M059J (cell line): ENCODE data around the gene GPR148. TPM values are rescaled to one million over a fixed set of nuclear protein-coding genes. Genes with fewer than 3 reads are reported as not detected.

Experiments used
- DNase-seq: peaks from one replicate; pipeline ENCODE4 v3.0.0-alpha.2; 2012; ENCODE audit warnings: low read depth
- total RNA-seq: library from RNA; depleted of rRNA; stranded (reverse); fragments of >200 nt; shearing (Covaris generic); gene quantifications from 2 replicates; pipeline ENCODE4 v1.2.3, GENCODE V29; 2014

GPR148 gene
- total RNA-seq, 1 experiment from 2014 or later, result not detected

DNA sequence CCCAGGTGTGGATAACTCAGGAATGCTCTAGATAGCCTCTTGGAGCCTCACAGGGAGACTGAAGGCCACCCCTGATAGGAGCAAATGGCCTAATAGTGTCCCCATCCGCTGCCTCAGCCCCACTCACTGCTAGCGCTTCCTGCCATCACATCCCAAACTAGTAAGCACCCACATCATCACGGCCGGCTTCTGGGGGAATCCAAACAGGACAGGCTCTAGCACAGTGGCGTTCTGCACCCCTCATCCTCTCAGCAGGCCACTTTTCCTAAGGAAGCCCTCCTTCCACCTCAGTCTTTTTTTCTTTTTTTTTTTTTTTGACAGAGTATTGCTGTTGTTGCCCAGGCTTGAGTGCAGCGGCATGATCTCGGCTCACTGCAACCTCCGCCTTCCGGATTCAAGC is 20.2 kb downstream of the GPR148 start:
- no peak for DNase-seq

DNA sequence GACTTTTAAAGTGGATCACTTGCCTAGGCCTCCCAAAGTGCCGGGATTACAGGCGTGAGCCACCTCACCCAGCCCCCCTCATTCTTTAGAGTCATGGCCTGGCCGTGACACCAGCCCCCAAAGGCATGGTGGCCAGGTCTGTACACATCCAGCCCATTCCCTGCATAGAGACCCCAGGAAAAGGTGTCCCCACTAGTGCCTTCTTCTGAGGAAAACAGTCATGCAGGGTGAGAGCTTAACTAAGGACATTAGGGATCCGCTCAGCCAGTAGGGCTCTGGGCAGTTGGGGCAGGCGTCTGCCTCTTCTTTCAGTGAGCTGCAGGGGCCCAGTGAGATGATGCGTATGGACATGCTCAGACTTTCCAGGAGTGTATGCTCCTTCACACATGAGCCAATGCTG is 20.8 kb downstream of the GPR148 start:
- no peak for DNase-seq

DNA sequence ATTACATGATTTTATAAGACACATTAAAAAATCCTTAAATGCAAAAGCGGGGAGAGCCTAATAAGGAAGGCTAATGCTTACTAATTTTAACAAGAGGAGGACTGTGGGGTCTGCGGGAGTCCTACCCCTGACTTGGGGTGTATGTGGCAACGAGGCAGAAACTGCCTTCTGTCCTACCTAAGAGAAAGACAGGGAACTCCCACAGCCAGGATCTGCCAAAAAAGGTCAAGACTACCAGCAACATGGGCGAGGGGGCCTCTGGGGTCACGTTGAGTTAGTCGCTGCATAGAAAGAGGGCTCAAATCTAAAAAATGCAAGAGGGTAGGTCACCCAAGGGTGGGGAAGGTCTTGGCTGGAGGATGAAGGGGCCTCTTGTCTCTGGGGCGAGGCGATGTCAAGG is 25.9 kb downstream of the GPR148 start:
- DNase-seq, result no peak

DNA sequence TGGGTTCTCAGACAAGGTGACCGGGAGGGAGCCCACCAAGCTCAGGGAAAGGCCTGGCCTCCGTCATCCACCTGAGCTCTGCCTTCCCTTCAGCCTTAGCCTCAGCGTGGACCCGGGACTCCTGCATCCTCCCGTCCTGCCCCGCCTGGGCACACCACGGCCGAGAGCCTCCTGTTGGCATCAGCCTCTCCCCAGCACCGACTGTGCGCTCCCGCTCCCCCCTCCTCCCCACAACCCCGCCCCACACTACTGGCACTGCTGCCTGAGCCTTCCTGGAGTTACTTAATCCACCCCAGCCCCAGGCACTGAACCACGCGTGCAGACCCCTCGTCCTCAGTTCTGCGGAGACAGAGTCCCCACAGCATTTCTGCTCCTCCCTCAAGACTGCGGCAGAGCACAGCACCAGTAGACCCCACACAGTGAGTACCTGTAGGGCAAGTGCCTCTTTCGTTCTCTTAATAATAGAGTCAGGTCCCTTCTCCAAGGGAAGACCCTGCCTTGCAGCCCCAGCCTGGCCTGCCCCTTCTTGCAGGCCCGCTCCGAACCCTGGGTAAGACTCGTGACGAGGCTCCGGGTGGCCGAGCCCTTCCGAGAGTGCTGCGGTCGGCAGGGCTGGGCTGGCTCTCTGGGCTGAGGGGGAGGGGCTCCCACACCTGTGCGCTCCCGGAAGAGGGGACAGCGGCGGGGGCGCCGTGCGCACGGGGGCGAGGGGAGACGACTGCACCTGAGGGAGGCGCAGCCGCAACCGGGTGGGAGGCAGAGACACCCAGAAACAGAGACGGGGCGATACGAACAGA is 26.6 kb downstream of the GPR148 start, which contains the start of gene AMER3:
TSS of gene AMER3 (plus strand) at position 285 of the 797 bp plus-strand sequence. CDS start 6,533 bp downstream, outside the sequence.
- DNase-seq, result no peak

DNA sequence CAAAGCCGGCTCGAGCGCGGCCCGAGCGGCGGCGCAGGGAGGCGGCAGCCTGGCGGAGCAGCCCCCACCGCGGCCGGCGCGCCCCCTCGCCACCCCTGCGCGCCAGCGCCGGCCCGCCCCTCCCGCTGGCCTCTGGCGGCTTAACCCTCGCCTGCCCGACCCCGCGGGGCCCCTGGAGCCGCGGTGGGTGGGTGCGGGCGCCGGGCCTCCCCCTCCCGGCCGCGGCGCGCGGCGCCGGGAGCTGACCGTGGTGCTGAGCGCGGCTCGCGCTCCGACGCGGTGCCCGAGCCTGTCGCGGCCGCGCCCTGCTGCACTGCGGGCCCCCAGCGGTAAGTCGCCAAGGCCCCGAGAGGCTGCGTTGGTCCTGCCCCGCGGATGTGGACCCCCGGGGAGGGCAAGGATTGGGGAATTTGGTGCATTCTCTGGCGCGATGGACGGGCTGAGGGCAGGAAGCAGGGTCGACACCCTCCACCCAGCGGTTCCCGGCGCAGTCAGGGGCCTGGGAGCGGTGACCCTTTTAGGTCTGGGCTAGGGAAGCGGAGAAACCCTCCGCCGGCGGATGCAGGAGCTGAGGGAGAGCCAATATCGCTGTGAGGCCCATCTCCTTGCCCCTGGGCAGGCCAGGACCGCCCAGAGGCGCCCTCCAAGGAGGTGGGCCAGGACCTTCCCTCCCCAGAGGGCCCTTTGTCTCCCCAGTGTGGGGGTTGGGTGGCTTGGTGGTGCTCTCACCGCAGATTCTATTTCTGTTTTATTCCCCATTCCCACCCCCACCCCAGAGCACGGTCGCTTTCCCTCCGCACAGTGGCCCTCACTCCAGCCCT is 27.4 kb downstream of the GPR148 start:
- no peak for DNase-seq

DNA sequence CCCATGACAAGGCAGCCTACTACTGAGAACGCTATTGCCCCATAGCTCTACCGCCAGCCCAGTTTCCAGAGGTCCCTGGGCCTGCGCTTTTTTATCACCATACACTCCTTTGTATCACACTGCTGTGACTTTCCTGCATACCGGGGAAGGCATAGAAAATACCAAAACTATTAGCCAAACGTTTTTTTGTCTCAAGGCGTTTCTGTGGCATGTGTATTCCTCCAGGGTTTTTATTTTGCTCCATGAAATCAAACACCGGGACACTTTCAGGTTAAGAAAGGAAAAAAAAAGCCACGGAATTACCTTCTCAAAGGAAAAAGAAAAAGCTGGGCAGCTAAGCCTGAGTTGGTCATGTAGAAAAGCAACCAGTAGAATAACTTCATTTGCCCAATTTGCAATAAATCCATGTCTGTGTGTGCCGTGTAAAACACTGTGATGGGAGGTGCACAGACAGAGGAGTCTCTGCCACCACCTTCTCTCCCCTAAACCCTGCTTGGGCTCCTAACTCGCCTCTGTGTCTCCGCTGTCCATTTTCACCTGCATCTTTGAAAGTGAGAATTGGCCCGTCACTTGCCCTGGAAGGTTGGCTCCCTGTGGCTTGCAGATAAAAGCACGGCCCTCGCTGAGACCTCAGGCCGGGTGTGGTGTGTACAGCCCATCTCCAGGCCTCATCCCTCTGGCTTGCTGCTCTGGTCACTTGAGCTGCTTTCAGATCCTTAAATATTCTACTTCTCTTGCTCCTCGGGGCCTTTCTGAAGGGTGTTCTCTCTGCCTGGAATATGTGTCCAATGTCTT is 28.2 kb downstream of the GPR148 start:
- DNase-seq, result no peak

DNA sequence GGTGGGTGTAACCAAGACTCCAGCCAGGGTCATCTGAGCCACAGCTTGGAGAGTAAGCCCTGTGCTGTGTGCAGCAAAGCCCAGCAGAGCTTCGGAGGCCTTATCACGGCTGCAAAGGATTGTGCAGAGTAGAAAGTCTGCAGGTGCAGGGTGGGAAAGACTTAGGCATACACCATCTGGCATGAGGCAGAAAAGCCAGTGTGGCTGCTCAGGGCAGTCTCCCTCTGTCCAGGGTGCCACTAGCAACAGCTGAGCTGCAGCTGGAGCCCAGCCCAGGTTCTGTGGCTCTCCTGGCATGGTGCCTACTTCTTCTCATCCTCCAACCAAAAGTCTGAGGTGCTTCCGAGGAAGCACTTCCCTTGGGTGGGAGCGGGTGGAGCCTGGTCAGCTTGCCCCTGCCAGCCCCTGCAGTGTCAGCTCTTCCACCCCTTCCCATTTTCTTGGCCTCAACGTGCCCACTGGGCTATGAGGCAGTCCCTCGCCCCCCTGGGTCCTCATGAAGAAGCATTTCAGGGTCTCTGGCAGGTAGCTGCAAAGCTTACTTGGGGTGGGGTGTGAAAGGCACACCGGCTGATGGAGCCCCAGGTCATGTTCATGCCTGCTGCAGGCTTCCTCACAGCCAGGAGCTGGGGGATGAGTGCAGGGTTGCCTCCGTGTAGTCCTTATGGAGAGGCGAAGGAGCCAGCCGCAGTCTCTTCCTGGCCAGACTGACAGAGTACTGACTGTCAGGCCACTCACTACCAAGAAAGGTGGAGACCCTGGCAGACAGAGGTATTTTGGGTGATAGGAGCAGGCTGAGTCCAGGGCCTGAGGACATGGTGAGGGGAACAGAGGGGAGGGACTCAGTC is 31.3 kb downstream of the GPR148 start:
- peak; percentile 35 for DNase-seq

DNA sequence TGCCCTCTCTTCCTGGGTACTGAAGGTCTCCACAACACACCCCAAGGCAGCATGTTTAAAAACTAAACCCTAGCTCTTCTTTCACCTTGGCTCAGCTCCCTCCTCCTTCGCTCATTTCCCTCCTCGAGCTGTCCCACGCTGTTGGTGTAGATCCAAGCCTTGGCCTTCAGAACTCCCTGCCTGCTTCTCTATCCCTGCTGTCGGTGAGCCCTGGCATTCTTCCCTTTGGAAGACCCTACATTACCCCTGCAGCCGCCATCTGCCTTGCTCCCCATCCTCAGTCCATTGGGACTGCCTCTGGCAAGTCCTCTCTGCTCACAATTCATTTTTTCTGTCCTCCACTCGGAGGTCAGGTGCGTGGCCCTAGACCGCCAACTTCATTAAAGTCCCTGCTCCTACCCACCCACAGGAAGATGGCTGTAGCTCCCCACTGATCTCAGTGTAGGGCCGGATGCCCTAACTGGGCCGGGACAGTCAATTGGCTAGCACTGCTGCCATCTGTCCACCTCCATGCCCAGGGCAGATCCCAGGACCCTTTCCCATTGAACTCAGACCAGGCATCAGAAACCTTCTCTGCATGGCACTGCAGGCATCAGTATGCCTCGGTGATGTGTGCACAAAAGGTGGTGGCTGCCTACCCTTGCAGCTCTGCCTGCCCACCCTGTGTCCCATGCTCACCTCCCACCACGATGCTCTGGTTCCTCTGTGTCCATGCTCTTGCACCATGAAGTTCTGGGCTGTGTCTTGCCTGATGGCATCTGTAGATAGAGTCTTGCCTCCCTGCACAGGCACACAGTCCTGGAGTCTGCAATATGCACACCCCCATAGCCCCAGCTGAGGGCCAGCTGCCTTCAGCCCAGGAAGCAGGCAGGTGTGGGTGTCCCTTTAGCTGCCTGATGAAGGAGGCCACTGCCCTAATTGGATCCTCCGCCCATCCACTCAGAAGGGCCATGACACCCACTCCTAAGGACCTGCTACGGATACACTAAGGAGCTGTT is 32.2 kb downstream of the GPR148 start:
- no peak for DNase-seq

DNA sequence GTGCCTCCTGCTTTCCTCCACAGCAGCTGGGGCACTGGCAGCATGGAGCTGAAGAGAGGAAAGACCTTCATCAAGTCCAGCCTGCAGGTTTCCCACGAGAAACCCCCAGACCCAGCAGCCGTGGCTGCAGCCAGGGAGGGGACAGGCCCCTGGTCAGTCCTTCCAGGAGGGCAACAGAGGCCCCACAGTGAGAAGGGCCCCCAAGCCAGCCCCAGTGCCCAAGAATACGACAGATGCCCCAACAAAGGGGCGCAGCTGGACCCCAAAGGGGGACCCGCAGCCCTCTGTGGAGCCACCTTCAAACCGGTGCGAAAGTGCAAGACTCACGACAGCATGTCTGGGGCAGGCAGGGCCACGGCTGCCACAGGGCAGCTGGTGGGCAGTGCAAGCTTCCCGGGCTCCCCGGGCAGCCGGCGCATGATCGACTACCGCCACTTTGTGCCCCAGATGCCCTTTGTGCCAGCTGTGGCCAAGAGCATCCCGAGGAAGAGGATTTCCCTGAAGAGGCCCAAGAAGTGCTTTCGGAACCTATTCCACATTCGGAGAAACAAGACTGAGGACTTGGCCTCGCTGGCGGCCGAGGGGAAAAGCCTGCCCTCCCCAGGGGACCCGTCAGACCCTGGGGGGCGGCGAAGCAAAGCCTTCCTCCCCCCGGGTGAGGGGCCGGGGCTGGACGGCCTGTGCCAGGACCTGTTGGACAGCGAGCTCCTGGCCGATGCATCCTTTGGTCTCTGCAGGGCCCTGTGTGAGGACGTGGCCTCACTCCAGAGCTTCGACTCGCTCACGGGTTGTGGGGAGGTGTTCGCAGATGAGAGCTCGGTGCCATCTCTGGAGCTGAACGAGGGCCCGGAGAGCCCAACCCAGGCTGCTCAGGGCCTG is 33.4 kb downstream of the GPR148 start:
- no peak for DNase-seq

DNA sequence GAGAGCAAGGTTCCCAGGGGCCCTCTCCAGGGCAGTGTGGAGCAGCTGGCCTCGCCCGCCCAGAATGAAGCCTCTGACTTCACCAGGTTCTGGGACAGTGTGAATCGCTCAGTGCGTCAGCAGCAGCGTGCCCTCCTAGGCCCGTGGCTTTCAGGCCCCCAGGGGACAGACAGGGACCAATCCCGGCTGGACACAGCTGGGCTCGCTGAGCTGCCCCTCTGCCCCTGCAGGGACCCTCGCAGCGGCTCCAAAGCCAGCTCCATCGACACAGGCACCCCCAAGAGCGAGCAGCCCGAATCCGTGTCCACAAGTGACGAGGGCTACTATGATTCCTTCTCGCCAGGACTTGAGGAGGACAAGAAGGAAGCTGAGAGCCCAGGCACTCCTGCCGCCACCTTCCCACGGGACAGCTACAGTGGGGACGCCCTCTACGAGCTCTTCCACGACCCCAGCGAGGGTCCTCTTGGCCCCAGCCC is 34.1 kb downstream of the GPR148 start:
- DNase-seq, result no peak

DNA sequence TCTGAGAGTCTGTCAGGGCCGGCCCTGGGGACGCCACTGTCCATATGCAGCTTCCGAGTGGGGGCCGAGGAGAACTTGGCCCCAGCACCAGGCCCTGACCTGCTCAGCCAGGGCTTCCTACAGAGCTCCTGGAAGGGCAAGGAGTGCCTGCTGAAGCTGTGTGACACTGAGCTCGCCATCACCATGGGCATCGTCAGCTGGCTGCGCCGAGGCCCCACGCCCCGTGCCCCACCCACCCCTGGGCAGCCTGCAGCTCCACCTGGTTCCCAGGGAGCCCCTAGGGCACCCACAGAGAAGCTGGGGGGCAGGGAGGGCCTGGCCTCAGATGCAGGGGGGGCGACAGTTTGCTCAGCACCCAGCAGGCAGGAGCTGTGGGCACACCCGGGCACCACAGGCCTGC is 34.5 kb downstream of the GPR148 start:
- DNase-seq, result no peak

DNA sequence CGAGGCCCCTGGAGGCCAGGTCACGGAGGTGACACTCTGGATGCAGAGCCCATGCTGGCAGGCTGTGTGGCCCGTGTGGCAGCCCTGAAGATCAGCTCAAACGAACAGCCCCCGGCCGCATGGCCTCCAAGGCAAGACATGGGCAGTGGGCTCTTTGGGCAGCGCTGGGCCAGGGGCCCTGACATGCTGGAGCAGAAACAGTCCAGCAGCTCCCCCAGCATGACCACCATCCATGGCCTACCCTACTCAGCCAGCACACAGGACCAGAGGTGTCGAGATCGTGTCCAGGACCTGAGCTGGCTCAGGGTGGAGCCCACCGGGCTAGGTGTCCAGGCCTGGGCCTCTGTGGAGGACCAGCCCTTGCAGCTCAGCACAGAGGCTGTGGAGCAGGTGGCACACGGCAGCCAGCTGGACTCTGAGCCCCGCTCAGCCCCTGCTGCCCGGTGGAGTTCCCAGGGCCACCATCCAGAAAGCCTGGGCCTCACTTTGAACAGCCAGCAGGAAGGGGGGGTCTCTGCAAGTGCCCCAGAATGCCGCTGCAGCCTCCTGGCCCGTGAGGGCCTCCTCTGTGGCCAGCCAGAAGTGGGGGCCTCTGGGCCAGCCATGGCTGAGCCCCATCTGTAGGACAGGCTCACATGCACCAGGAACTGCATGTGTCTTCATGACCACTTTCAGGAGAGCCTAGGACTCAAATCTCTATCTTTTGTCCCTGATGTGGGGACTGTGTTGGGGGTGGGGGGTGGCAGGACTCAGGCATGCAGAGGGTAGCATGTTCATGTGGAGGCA is 35.4 kb downstream of the GPR148 start:
- DNase-seq, result no peak

DNA sequence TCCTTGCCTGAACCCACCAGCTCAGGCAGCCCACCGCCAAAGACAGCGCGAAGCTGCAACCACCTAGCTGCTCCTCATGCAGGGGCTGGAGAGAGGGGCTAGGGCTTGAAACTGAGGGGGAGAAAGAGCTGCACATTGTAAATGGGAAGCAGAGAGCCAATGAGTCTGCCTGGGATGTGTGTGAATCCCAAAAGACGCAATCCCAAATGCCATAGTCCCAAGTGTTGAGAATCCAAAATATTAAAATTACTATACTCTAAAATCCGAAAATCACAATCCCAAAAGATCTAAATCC is 35.9 kb downstream of the GPR148 start:
- DNase-seq, result no peak

DNA sequence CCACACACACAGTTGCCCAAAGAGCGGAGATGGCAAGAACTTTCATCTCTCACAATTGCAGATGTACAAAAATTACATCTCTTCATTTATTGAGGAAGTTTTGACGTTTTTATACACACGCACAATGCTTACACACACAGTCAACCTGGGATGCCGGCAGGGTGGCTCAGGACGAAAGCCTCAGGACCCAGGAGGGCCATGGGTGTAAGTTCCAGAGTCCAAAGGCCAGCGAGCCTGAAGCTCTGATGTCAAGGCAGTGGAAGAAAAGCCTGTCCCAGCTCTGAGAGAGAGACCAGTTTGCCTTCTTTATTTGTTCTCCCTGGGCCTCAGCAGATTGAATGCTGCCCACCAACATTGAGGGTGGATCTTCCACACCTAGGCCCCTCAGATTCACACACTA is 36.6 kb downstream of the GPR148 start:
- no peak for DNase-seq

DNA sequence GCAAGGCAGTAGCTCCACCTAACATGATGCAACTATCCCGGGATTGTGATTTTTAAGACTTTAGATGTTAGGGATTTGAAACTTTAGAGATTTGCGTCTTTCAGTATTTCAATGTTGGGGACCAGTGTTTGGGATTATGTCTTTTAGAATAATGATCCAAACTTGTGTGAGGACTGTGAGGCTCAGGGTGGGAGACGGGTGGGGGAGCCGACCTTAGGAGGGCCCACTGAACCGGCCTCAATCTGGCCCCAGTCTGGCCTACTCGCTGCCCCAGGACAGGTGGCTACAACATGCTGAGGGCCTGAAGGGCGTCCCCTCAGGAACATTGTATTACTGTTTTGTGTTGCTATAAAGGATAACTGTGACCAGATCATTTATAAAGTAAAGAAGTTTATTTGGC is 37.2 kb downstream of the GPR148 start:
- DNase-seq, result no peak

DNA sequence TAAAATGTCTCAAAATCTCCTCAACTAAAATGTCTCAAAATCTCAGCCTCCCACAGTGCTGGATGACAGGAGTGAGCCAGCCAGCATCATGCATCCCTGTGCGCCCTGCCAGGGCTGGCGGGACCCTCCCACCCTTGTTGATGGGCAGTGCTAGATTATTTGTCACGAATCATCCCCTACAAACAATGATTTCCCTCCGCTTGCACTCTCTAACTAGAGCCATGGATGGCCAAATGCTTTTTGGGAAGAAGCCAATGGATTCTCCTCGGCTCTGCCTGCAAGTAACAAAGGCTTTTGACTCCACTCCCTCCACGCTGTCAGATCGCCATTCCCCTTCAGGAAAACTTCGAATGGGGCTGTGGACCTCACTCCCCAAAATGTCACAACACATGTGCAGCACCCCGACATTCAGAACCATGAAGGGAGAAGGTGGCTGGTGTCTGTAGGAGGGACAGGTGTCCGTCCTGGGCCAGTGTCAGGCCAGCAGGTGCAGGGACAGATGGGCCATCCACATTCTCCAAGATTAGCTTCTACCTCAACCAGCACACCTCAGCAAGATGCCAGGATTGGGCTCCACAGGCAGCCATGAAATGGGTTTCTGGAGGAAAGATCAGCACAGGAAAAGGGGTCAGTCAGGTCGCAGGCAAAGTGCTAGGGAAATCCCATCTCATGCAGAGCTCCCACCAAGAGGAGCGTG is 38.0 kb downstream of the GPR148 start:
- DNase-seq, result no peak

DNA sequence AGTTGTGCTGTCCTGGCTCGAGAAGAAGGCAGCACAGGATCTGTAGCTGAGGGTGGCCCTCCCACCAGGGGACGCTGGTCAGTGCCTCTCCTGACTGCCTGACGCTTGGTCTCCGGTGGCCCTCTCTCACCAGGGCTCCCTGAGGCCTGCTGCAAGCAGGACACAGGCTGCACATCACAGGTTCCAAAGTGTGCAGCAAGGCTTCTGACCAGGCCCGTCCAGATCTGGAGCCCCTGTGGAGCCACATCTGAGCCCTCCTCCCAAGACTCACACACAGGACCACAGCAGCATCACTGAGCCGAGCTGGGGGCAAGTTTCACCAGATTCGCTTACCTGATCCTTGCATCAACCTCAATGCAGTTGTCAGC is 38.5 kb downstream of the GPR148 start:
- no peak for DNase-seq
